SK-N-SH (cell line): ENCODE results near the gene MTAP. TPM values are rescaled to one million over a fixed set of nuclear protein-coding genes. Genes with fewer than 3 reads are reported as not detected.

Source experiments
- CTCF ChIA-PET: fragments of 300-600, 350-600 bp; formaldehyde crosslinking; extraction: SDS; loops from one replicate; lab custom pipeline; 2021; lab: Yijun Ruan, JAX
- POLR2A ChIA-PET: fragments of 350-600 bp; sonication (Branson Sonifier 250); formaldehyde crosslinking; extraction: SDS; loops from one replicate; lab custom pipeline; 2020; ENCODE audit warnings: antibody characterized with exemption, inconsistent platforms; lab: Yijun Ruan, JAX
- DNase-seq: peaks from one replicate; pipeline ENCODE4 v3.0.0; 2012
- H2AFZ ChIP-seq: fragments of 200-600 bp; sonication (generic); 2 replicates; pipeline ENCODE4 v1.8.1; 2016; ENCODE audit warnings: antibody characterized with exemption, mild to moderate bottlenecking, low read depth
- H3F3A ChIP-seq: fragments of 200-600 bp; sonication (generic); replicated peaks from 2 replicates; pipeline ENCODE3; 2016; ENCODE audit warnings: antibody characterized with exemption, mild to moderate bottlenecking; ENCODE audit not compliant: insufficient read depth
- H3K27ac ChIP-seq, 2 experiments: fragments of 200-500 bp in 1 of 2; fragments of 200-600 bp in 1 of 2; sonication (Bioruptor generic) in 1 of 2; sonication (generic), shearing (Covaris generic) in 1 of 2; 2 replicates each; pipeline versions ENCODE4 v1.5.1 to v1.6.1; 2014 to 2016; ENCODE audit warnings: low read depth in 2 of 2, inconsistent platforms in 1 of 2, low read length in 1 of 2, mild to moderate bottlenecking in 1 of 2, mixed read lengths in 1 of 2
- H3K27me3 ChIP-seq: fragments of 200-600 bp; sonication (generic), shearing (Covaris generic); 2 replicates; pipeline ENCODE4 v1.6.1; 2016; ENCODE audit warnings: mixed run types; ENCODE audit not compliant: insufficient read depth
- H3K36me3 ChIP-seq, 2 experiments: fragments of 200-500 bp in 1 of 2; fragments of 200-600 bp in 1 of 2; sonication (Bioruptor generic) in 1 of 2; sonication (generic) in 1 of 2; replicated peaks in 1 of 2; 2 replicates each; pipeline versions ENCODE3 to v1.5.1; 2014 to 2016; ENCODE audit warnings: low read length in 1 of 2, mild to moderate bottlenecking in 1 of 2; ENCODE audit not compliant: insufficient read depth in 2 of 2, control insufficient read depth in 1 of 2
- H3K4me1 ChIP-seq, 2 experiments: fragments of 200-500 bp in 1 of 2; fragments of 200-600 bp in 1 of 2; sonication (Bioruptor generic) in 1 of 2; sonication (generic), shearing (Covaris generic) in 1 of 2; 2 replicates each; pipeline versions ENCODE4 v1.5.1 to v1.6.1; 2014 to 2016; ENCODE audit warnings: low read depth in 1 of 2, low read length in 1 of 2, mixed run types in 1 of 2; ENCODE audit not compliant: insufficient read depth in 2 of 2, control insufficient read depth in 1 of 2
- H3K4me2 ChIP-seq: fragments of 200-600 bp; sonication (generic), shearing (Covaris generic); 2 replicates; pipeline ENCODE4 v1.6.1; 2017; ENCODE audit warnings: mixed run types
- H3K4me3 ChIP-seq, 2 experiments: fragments of 200-500 bp in 1 of 2; fragments of 200-600 bp in 1 of 2; sonication (Bioruptor generic) in 1 of 2; sonication (generic), shearing (Covaris generic) in 1 of 2; 2 replicates each; pipeline versions ENCODE4 v1.5.1 to v1.8.1; 2014 to 2016; ENCODE audit warnings: low read depth in 2 of 2, inconsistent platforms in 1 of 2, low read length in 1 of 2, mild to moderate bottlenecking in 1 of 2, mixed read lengths in 1 of 2, moderate library complexity in 1 of 2
- H3K79me2 ChIP-seq: fragments of 200-600 bp; sonication (generic); 2 replicates; pipeline ENCODE4 v1.8.1; 2017; ENCODE audit warnings: mild to moderate bottlenecking; ENCODE audit not compliant: insufficient read depth
- H3K9ac ChIP-seq: fragments of 200-600 bp; sonication (generic); 2 replicates; pipeline ENCODE4 v1.6.1; 2017; ENCODE audit warnings: mixed run types
- H3K9me2 ChIP-seq: fragments of 200-600 bp; sonication (generic); 2 replicates; pipeline ENCODE4 v1.6.1; 2017; ENCODE audit warnings: mixed run types
- H3K9me3 ChIP-seq: fragments of 200-600 bp; sonication (generic); 2 replicates; pipeline ENCODE4 v1.6.1; 2017; ENCODE audit warnings: mixed run types, mild to moderate bottlenecking, moderate library complexity
- H4K20me1 ChIP-seq: fragments of 200-600 bp; sonication (generic); 2 replicates; pipeline ENCODE4 v1.6.1; 2017; ENCODE audit warnings: mild to moderate bottlenecking, mixed run types; ENCODE audit not compliant: insufficient read depth
- ELF1 ChIP-seq: IDR thresholded peaks from 2 replicates; pipeline ENCODE4 v1.4.0; 2012
- EP300 ChIP-seq, 2 experiments: IDR thresholded peaks; 2 replicates each; pipeline versions ENCODE4 v1.4.0 to v1.6.1; 2012; ENCODE audit warnings: borderline replicate concordance in 1 of 2, low read depth in 1 of 2, low read length in 1 of 2
- FOXM1 ChIP-seq: IDR thresholded peaks from 2 replicates; pipeline ENCODE4 v1.4.0; 2012; ENCODE audit warnings: low read depth, mild to moderate bottlenecking
- JUND ChIP-seq: IDR thresholded peaks from 2 replicates; pipeline ENCODE4 v1.4.0; 2012
- MEF2A ChIP-seq: IDR thresholded peaks from 2 replicates; pipeline ENCODE4 v1.4.0; 2012; ENCODE audit warnings: low read depth, borderline replicate concordance
- MXI1 ChIP-seq: IDR thresholded peaks from 2 replicates; pipeline ENCODE4 v1.6.1; 2012; ENCODE audit warnings: mild to moderate bottlenecking, low read depth, low read length, improper control_type of control experiment
- NRF1 ChIP-seq: IDR thresholded peaks from 2 replicates; pipeline ENCODE4 v1.6.1; 2012; ENCODE audit warnings: low read depth, mild to moderate bottlenecking, low read length
- POLR2AphosphoS5 ChIP-seq: IDR thresholded peaks from 2 replicates; pipeline ENCODE4 v1.6.1; 2012; ENCODE audit warnings: low read depth, low read length
- RCOR1 ChIP-seq: fragments of 150-350 bp; IDR thresholded peaks from 2 replicates; pipeline ENCODE4 v1.6.1; 2017; ENCODE audit warnings: antibody characterized with exemption, low read length
- RFX5 ChIP-seq: IDR thresholded peaks from 2 replicates; pipeline ENCODE4 v1.6.1; 2012; ENCODE audit warnings: mild to moderate bottlenecking, improper control_type of control experiment, low read length
- SMC3 ChIP-seq: IDR thresholded peaks from 2 replicates; pipeline ENCODE4 v1.6.1; 2012; ENCODE audit warnings: low read depth, low read length, improper control_type of control experiment
- TAF1 ChIP-seq: IDR thresholded peaks from 2 replicates; pipeline ENCODE4 v1.6.1; 2012; ENCODE audit warnings: low read depth, mild to moderate bottlenecking, low read length, moderate library complexity, borderline replicate concordance
- TCF12 ChIP-seq: IDR thresholded peaks from 2 replicates; pipeline ENCODE4 v1.4.0; 2012
- TEAD4 ChIP-seq: IDR thresholded peaks from 2 replicates; pipeline ENCODE4 v1.4.0; 2012; ENCODE audit warnings: mild to moderate bottlenecking, borderline replicate concordance; ENCODE audit not compliant: insufficient read depth
- YY1 ChIP-seq: IDR thresholded peaks from 2 replicates; pipeline ENCODE4 v1.4.0; 2012; ENCODE audit warnings: low read depth, mild to moderate bottlenecking
- WGBS: methylation state at CpG from one replicate; pipeline ENCODE4 v1.1.6; 2017; ENCODE audit warnings: low lambda C conversion rate; 5-methylcytosine and 5-hydroxymethylcytosine counted together
- polyA plus RNA-seq, 3 experiments: library from polyadenylated mRNA; depleted of rRNA; stranded (reverse); fragments of >200 nt; gene quantifications; 2 replicates each; pipeline ENCODE4 v1.2.3, GENCODE V29; 2012
- TF ChIP-seq, protein P1 (sequence below): IDR thresholded peaks from 2 replicates; pipeline ENCODE4; 2012
- TF ChIP-seq, protein P2 (sequence below): IDR thresholded peaks from 2 replicates; pipeline ENCODE4 v1.4.0; 2012; ENCODE audit warnings: low read depth, borderline replicate concordance
- TF ChIP-seq, protein P3 (sequence below): IDR thresholded peaks from 2 replicates; pipeline ENCODE4 v1.6.1; 2012; ENCODE audit warnings: mild to moderate bottlenecking, low read depth, low read length, moderate library complexity
- TF ChIP-seq, protein P4 (sequence below): fragments of 200-600 bp; sonication (generic); IDR thresholded peaks from 2 replicates; pipeline ENCODE4 v1.6.1; 2017; ENCODE audit warnings: antibody characterized with exemption, mild to moderate bottlenecking, moderate library complexity
- TF ChIP-seq, protein P5 (sequence below): fragments of 150-350 bp; IDR thresholded peaks from 2 replicates; pipeline ENCODE4 v1.6.1; 2017; ENCODE audit warnings: antibody characterized with exemption, low read length, low read depth, borderline replicate concordance

The MTAP gene
- polyA plus RNA-seq, 1 of the 3 experiments (the other 2 are of a cell fraction), result 9.8 TPM

DNA sequence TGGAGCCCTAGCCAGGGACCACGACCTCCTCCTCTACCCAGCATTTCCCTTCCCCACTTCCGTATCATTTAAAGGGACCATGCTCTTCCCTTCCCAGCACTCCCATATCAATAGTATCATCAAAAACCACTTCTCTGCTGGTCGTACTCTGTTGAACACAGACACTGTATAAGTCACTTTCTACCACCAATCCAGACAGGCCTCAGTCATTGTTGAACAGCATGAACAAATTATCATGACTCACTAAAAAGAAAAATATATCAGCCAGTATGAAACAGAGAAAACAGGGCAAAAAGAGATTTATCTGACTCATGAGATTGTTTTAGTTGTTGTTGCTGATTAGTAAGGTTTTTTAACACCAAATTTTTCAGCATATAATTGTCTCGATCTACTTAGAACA lies 101.9 kb downstream of the MTAP start:
- Histone ChIP-seq H3K4me2 (no peak overlapping the region), H3K27ac (peak overlapping the region in 1 of 2 experiments; percentile 0; a peak in 1 of 4 replicates), H3K36me3 (peaks cover 0 to 15% of the 10 kb centered on the region in 2 experiments), H3F3A (no peaks in the 10 kb centered on the region), H4K20me1 (no peaks in the 10 kb centered on the region), H3K79me2 (no peaks in the 10 kb centered on the region), H3K9me2 (no peaks in the 10 kb centered on the region), H2AFZ (no peak overlapping the region), H3K27me3 (no peaks in the 10 kb centered on the region), H3K4me3 (no peak overlapping the region), H3K4me1 (no peaks in the 10 kb centered on the region), H3K9ac (no peak overlapping the region), H3K9me3 (peaks cover 8% of the 10 kb centered on the region)
- ChIA-PET POLR2A (no interaction called here), CTCF (no interaction called here)
- no peak for DNase-seq
- WGBS, result 79% methylated on average over 4 of the region's 4 CpGs
- TF ChIP-seq SMC3 (no peak), FOXM1 (no peak), TAF1 (no peak), TEAD4 (no peak), RFX5 (no peak), JUND (no peak), MEF2A (no peak), TCF12 (no peak), ELF1 (no peak), RCOR1 (no peak), EP300 (IDR thresholded peaks at IDR 0.05; ENCODE audit: borderline replicate concordance in 1 of 2, low read depth in 1 of 2, low read length in 1 of 2) (no peak), YY1 (no peak), MXI1 (no peak), NRF1 (no peak), POLR2AphosphoS5 (no peak)
- TF ChIP-seq, protein P1, sequence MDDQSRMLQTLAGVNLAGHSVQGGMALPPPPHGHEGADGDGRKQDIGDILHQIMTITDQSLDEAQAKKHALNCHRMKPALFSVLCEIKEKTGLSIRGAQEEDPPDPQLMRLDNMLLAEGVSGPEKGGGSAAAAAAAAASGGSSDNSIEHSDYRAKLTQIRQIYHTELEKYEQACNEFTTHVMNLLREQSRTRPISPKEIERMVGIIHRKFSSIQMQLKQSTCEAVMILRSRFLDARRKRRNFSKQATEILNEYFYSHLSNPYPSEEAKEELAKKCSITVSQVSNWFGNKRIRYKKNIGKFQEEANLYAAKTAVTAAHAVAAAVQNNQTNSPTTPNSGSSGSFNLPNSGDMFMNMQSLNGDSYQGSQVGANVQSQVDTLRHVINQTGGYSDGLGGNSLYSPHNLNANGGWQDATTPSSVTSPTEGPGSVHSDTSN, result no peak
- TF ChIP-seq, protein P2, sequence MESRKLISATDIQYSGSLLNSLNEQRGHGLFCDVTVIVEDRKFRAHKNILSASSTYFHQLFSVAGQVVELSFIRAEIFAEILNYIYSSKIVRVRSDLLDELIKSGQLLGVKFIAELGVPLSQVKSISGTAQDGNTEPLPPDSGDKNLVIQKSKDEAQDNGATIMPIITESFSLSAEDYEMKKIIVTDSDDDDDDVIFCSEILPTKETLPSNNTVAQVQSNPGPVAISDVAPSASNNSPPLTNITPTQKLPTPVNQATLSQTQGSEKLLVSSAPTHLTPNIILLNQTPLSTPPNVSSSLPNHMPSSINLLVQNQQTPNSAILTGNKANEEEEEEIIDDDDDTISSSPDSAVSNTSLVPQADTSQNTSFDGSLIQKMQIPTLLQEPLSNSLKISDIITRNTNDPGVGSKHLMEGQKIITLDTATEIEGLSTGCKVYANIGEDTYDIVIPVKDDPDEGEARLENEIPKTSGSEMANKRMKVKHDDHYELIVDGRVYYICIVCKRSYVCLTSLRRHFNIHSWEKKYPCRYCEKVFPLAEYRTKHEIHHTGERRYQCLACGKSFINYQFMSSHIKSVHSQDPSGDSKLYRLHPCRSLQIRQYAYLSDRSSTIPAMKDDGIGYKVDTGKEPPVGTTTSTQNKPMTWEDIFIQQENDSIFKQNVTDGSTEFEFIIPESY, result no peak
- TF ChIP-seq, protein P3, sequence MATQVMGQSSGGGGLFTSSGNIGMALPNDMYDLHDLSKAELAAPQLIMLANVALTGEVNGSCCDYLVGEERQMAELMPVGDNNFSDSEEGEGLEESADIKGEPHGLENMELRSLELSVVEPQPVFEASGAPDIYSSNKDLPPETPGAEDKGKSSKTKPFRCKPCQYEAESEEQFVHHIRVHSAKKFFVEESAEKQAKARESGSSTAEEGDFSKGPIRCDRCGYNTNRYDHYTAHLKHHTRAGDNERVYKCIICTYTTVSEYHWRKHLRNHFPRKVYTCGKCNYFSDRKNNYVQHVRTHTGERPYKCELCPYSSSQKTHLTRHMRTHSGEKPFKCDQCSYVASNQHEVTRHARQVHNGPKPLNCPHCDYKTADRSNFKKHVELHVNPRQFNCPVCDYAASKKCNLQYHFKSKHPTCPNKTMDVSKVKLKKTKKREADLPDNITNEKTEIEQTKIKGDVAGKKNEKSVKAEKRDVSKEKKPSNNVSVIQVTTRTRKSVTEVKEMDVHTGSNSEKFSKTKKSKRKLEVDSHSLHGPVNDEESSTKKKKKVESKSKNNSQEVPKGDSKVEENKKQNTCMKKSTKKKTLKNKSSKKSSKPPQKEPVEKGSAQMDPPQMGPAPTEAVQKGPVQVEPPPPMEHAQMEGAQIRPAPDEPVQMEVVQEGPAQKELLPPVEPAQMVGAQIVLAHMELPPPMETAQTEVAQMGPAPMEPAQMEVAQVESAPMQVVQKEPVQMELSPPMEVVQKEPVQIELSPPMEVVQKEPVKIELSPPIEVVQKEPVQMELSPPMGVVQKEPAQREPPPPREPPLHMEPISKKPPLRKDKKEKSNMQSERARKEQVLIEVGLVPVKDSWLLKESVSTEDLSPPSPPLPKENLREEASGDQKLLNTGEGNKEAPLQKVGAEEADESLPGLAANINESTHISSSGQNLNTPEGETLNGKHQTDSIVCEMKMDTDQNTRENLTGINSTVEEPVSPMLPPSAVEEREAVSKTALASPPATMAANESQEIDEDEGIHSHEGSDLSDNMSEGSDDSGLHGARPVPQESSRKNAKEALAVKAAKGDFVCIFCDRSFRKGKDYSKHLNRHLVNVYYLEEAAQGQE, result no peak
- TF ChIP-seq, protein P4, sequence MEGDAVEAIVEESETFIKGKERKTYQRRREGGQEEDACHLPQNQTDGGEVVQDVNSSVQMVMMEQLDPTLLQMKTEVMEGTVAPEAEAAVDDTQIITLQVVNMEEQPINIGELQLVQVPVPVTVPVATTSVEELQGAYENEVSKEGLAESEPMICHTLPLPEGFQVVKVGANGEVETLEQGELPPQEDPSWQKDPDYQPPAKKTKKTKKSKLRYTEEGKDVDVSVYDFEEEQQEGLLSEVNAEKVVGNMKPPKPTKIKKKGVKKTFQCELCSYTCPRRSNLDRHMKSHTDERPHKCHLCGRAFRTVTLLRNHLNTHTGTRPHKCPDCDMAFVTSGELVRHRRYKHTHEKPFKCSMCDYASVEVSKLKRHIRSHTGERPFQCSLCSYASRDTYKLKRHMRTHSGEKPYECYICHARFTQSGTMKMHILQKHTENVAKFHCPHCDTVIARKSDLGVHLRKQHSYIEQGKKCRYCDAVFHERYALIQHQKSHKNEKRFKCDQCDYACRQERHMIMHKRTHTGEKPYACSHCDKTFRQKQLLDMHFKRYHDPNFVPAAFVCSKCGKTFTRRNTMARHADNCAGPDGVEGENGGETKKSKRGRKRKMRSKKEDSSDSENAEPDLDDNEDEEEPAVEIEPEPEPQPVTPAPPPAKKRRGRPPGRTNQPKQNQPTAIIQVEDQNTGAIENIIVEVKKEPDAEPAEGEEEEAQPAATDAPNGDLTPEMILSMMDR, result no peak
- TF ChIP-seq, protein P5, sequence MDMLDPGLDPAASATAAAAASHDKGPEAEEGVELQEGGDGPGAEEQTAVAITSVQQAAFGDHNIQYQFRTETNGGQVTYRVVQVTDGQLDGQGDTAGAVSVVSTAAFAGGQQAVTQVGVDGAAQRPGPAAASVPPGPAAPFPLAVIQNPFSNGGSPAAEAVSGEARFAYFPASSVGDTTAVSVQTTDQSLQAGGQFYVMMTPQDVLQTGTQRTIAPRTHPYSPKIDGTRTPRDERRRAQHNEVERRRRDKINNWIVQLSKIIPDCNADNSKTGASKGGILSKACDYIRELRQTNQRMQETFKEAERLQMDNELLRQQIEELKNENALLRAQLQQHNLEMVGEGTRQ, result no peak
